Right atrium auricular region (tissue), 2 donors: ENCODE results near the gene KIF23. TPM values are rescaled to one million over a fixed set of nuclear protein-coding genes. Genes with fewer than 3 reads are reported as not detected.

Source experiments
- DNase-seq: peaks from one replicate; pipeline ENCODE4 v3.0.0-alpha.2; 2019; ENCODE audit warnings: low spot score
- H3K27ac ChIP-seq, 2 donors: fragments of 200-600 bp; sonication (generic); 1 replicate in 1 of 2; 2 replicates in 1 of 2; pipeline ENCODE4 v1.5.1; 2016 to 2019
- H3K27me3 ChIP-seq, 2 donors: fragments of 200-600 bp; sonication (generic); one replicate each; pipeline versions ENCODE4 v1.5.1 to v1.6.0; 2017 to 2019
- H3K36me3 ChIP-seq: fragments of 200-600 bp; sonication (generic); one replicate; pipeline ENCODE4 v1.5.1; 2016
- H3K4me1 ChIP-seq, 2 donors: fragments of 200-600 bp; sonication (generic); one replicate each; pipeline versions ENCODE4 v1.5.1 to v1.6.0; 2017 to 2019
- H3K4me3 ChIP-seq, 2 donors: fragments of 200-600 bp; sonication (generic); 1 replicate in 1 of 2; 2 replicates in 1 of 2; pipeline ENCODE4 v1.5.1; 2017 to 2019; ENCODE audit warnings: mild to moderate bottlenecking in 1 of 2, moderate library complexity in 1 of 2
- H3K9me3 ChIP-seq, 2 donors: fragments of 200-600 bp; sonication (generic); one replicate each; pipeline ENCODE4 v1.5.1; 2019
- CTCF ChIP-seq, 2 donors: fragments of 200-600 bp; sonication (generic); IDR thresholded peaks; one replicate each; pipeline ENCODE4 v1.5.1; 2019; ENCODE audit warnings: antibody characterized with exemption in 2 of 2
- total RNA-seq, 2 donors: library from RNA; depleted of rRNA; stranded (reverse); fragments of >200 nt; gene quantifications; one replicate each; pipeline ENCODE4 v1.1.0, GENCODE V29; 2016

KIF23 gene
- total RNA-seq, 2 donors from 2014 or later: 1.3 to 3.6 TPM

GRCh38 chr15:69478259-69478781 lies 64.2 kb downstream of the KIF23 start:
- H3K36me3 ChIP-seq: no peaks in the 10 kb centered on the region
- DNase-seq: no peak
- H3K4me3 ChIP-seq: no peak overlapping the region
- TF ChIP-seq CTCF (IDR thresholded peaks at IDR 0.05): peak; percentile 53 to 92
- H3K27me3 ChIP-seq: no peaks in the 10 kb centered on the region
- H3K9me3 ChIP-seq: peaks cover 0 to 8% of the 10 kb centered on the region in 2 donors
- no peaks in the 10 kb centered on the region for H3K4me1 ChIP-seq
- H3K27ac ChIP-seq: no peak overlapping the region

DNA sequence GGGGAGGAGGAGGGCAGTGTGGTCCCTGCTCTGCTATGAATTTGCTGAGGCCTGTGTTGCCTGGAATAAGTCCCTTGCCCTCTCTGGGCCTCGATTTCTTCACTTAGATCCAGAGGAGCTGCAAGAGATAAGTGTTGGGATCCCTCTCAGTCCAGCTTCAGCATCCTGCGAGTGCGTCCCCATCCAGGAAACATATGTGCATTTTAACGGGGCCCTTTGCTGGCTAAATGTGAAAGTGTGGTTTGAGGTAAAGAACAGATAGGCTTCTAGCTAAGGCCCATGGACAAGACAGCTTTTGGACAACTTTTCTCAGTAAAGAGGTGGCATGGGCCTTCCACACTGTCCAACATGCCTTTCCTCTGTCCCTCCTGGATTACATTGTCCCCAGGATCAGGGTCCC lies 64.9 kb downstream of the KIF23 start:
- no peak overlapping the region for H3K4me3 ChIP-seq
- no peak for TF ChIP-seq CTCF (IDR thresholded peaks at IDR 0.05)
- no peaks in the 10 kb centered on the region for H3K36me3 ChIP-seq
- no peaks in the 10 kb centered on the region for H3K27me3 ChIP-seq
- DNase-seq: no peak
- peaks cover 0 to 8% of the 10 kb centered on the region in 2 donors for H3K9me3 ChIP-seq
- no peak overlapping the region for H3K27ac ChIP-seq
- no peaks in the 10 kb centered on the region for H3K4me1 ChIP-seq

DNA sequence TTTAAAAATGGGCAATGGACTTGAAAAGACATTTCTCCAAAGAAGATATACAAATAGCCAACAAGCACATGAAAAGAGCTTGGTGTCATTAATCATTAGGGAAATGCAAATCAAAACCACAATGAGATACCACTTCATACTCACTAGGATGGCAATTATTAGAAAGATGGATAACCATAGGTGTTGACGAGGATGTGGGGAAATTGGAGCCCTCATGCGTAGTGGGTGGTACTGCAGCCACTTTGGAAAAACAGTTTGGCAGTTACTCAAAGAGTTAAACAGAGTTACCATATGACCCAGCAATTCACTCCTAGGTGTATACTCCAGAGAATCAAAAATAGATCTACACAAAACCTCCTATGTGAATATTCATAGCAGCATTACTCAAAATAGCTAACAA lies 65.8 kb downstream of the KIF23 start:
- DNase-seq: no peak
- Histone ChIP-seq H3K4me3 (no peak overlapping the region), H3K36me3 (no peaks in the 10 kb centered on the region), H3K27me3 (no peaks in the 10 kb centered on the region), H3K27ac (no peak overlapping the region), H3K9me3 (peaks cover 0 to 8% of the 10 kb centered on the region in 2 donors), H3K4me1 (no peaks in the 10 kb centered on the region)
- TF ChIP-seq CTCF (IDR thresholded peaks at IDR 0.05): no peak

GRCh38 chr15:69480932-69481331 lies 66.8 kb downstream of the KIF23 start:
- no peaks in the 10 kb centered on the region for H3K27me3 ChIP-seq
- no peak for TF ChIP-seq CTCF (IDR thresholded peaks at IDR 0.05)
- no peak for DNase-seq
- no peak overlapping the region for H3K27ac ChIP-seq
- no peaks in the 10 kb centered on the region for H3K36me3 ChIP-seq
- peaks cover 0 to 14% of the 10 kb centered on the region in 2 donors for H3K9me3 ChIP-seq
- H3K4me1 ChIP-seq: no peaks in the 10 kb centered on the region
- H3K4me3 ChIP-seq: no peak overlapping the region

DNA sequence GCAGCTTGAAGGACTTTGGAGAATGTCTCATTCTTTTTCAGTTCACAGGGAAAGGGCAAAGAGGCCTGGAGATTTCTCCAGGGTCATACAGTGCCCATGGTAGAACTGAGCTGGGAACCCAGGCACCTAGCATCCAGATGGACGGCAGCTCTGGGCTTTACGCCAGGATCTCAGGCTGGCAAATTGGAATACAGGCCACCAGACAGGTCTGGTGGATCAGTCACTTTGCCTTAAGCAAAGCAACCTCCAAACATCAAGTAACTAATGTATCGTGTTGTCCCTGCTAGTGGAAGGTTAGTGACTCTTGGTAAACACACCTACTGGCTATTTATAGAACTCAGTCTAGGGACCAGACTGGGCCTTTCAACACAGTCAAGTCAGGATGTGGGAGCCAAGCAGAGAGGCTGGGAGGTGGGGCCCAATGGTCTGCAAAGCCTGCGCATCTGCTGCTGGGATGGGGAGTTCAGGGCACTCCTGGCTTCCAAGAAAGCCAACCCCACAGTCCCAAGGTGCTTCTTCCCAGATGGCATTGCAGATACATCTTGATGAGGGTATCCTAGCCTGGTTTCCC lies 68.6 kb downstream of the KIF23 start:
- no peak for DNase-seq
- no peak overlapping the region for H3K27ac ChIP-seq

More for the DNA sequence above, 68.6 kb downstream of the KIF23 start:
- no peaks in the 10 kb centered on the region for H3K4me1 ChIP-seq
- TF ChIP-seq CTCF (IDR thresholded peaks at IDR 0.05): no peak
- no peaks in the 10 kb centered on the region for H3K36me3 ChIP-seq
- H3K27me3 ChIP-seq: no peaks in the 10 kb centered on the region
- peaks cover 0 to 15% of the 10 kb centered on the region in 2 donors for H3K9me3 ChIP-seq
- no peak overlapping the region for H3K4me3 ChIP-seq
